ENCODE measurements around the gene CCN5. TPM values are rescaled to one million over a fixed set of nuclear protein-coding genes. Genes with fewer than 3 reads are reported as not detected.

CCN5 gene
- total and polyA plus RNA-seq, 9 donors = 47.4 to 296 (median 183) TPM

DNA sequence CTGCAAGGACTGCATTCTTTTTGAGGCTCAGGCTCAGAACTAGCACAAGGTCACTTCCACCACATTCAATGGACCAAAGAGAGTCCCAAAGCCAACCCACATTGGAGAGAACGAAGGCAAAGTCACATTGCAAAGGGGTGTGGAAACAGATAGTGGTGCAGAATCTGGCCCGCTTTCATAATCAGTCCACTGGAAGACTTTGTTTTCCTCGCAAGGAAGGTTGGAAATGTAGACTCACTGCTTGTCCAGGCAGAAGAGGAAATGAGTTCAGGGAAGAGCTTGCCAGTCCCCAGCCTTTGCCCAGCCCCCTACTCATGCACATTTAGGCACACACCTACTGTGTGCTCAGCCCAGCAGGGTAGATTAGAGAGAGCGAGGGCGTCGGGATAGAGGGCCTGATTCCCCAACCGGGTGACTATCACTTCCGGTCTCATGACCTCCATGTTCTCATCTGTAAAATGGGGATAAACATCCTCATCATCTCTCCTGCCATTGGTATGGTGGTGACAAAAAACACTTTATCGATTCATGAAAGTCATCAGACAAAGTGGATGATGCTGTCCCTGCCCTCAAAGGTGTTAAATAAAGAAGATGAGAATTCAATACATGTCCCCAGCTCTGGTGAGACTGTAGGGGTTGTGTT lies 24.3 kb upstream of the CCN5 start:
- Histone ChIP-seq H3K36me3 (no peaks in the 10 kb centered on the region), H3K9me3 (no peaks in the 10 kb centered on the region), H3K4me1 (ENCODE audit: insufficient read depth) (peaks cover 29% of the 10 kb centered on the region), H3K27me3 (no peaks in the 10 kb centered on the region), H3K27ac (peak overlapping the region in 1 of 2 donors; percentile 39), H3K4me3 (no peak overlapping the region)
- 62 to 70% (median 67%) methylated on average over 9 of the region's 9 CpGs for WGBS, 3 donors
- TF ChIP-seq EP300 (IDR thresholded peaks at IDR 0.05) = no peak
- no peak for TF ChIP-seq POLR2A (IDR thresholded peaks at IDR 0.05)
- intact Hi-C loops (cut with DNase I) = no loop called here
- peak in 2 of 5 donors; percentile 34 to 56 for DNase-seq

DNA sequence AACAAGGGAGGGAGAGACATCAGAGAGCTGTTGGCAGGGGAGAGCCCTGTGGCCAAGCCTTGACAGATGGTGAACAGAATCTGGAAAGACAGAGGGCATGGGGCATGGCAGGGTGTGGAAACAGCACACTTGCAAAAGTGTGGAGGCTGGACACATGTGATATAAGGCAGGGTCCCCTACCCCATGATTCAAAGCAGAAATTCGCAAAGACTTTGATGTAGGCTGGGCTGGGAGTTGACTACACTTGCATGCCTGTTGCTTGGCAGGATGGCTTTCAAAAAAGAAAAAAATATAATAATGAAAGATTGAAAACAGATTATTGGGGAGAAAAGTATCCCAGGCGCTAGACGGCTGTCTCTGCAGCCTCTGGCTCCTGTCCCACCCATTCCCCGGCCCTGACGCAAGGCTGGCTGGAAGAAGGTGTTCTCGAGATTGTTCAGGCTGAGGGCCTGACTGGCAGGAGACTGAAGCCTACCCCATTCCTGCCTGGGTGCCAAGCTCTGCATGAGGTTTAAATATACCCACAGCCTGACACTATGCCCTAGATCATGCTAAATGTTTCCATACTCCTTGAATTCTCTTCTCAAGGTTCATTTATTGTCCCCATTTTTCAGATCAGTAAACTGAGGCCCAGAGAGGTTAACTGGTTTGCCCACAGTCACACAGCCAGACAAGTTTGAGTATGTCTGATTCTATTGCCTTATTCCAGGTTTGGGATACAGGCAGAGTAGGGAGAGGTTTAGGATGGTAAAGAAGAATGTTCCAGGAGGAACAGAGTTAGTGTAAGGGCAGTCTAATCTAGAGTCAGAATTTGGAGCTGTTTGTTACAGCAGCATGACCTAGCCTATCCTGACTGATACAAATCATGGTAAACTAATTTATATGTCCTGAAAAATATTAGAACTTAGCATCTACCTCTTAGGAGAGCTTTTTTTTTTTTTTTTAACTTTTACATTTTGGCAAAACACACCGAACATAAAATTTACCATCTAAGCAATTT lies 23.4 kb upstream of the CCN5 start:
- peak in 3 of 5 donors; percentile 57 to 72 (median 66) for DNase-seq
- intact Hi-C loops (cut with DNase I) = no loop called here
- no peaks in the 10 kb centered on the region for H3K36me3 ChIP-seq
- no peaks in the 10 kb centered on the region for H3K27me3 ChIP-seq
- 40 to 48% (median 44%) methylated on average over 7 of the region's 7 CpGs for WGBS, 3 donors
- peak overlapping the region in 1 of 2 donors; percentile 39 for H3K27ac ChIP-seq
- H3K9me3 ChIP-seq = no peaks in the 10 kb centered on the region
- H3K4me1 ChIP-seq (ENCODE audit: insufficient read depth) = peaks cover 29% of the 10 kb centered on the region
- no peak overlapping the region for H3K4me3 ChIP-seq
- TF ChIP-seq POLR2A (IDR thresholded peaks at IDR 0.05) (no peak), EP300 (IDR thresholded peaks at IDR 0.05) (no peak)
- TF ChIP-seq, protein P1, sequence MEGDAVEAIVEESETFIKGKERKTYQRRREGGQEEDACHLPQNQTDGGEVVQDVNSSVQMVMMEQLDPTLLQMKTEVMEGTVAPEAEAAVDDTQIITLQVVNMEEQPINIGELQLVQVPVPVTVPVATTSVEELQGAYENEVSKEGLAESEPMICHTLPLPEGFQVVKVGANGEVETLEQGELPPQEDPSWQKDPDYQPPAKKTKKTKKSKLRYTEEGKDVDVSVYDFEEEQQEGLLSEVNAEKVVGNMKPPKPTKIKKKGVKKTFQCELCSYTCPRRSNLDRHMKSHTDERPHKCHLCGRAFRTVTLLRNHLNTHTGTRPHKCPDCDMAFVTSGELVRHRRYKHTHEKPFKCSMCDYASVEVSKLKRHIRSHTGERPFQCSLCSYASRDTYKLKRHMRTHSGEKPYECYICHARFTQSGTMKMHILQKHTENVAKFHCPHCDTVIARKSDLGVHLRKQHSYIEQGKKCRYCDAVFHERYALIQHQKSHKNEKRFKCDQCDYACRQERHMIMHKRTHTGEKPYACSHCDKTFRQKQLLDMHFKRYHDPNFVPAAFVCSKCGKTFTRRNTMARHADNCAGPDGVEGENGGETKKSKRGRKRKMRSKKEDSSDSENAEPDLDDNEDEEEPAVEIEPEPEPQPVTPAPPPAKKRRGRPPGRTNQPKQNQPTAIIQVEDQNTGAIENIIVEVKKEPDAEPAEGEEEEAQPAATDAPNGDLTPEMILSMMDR (IDR thresholded peaks at IDR 0.05) = no peak

DNA sequence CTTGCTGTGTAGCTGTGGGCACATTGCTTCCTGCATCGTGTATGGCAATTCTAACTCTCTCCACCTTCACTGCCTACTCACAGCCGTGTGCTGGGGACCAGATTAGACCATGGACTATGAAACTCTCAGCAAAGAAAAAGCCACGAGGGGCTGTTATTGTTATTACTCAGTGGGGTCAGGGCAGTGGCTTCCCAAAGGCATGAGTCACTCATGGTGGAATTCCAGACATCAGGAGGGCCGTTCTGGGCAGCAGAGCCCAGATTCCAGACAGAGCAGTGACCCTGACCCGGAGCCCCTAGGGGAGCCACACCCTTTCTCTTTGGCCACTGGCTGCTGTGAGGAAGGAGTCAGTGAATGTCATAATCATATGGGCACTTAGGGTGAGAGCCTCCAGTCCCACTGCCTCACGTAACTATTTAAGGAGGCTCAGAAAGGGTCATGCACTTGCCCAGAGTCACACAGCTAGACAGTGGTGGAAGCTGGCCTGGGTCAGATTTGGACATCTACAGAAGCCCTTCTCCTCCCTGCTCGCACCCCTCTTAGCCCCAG lies 22.2 kb upstream of the CCN5 start:
- peak; percentile 83 to 92 (median 90) for DNase-seq
- H3K9me3 ChIP-seq = no peaks in the 10 kb centered on the region
- 2 to 13% (median 4%) methylated on average over 7 of the region's 7 CpGs for WGBS, 3 donors
- intact Hi-C loops (cut with DNase I) = no loop called here
- H3K27me3 ChIP-seq = no peaks in the 10 kb centered on the region
- peak overlapping the region; percentile 36 to 52 for H3K27ac ChIP-seq
- no peak overlapping the region for H3K4me3 ChIP-seq
- H3K4me1 ChIP-seq (ENCODE audit: insufficient read depth) = peaks cover 29% of the 10 kb centered on the region
- TF ChIP-seq, protein P1 (IDR thresholded peaks at IDR 0.05) = no peak
- TF ChIP-seq EP300 (IDR thresholded peaks at IDR 0.05) (peak; percentile 82), POLR2A (IDR thresholded peaks at IDR 0.05) (no peak)
- no peaks in the 10 kb centered on the region for H3K36me3 ChIP-seq

DNA sequence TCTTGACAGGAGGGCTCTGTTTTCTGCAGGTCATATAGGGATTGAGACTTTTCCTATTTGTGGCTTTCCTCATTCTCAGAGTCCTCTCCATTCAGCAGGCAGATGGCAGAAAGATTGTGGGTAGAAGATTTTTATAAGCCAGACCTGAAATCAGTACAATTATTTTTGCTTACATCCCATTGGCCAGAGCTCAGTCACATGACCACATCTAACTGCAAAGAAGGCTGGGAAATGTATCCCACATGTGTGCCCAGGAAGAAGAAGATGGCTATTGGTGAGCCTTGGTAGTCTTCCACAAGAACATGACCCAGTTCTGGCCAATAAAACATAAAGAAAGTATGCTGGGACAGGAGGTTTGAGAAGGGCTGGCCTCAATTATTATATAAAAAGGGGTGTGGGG lies 21.5 kb upstream of the CCN5 start:
- peaks cover 29% of the 10 kb centered on the region for H3K4me1 ChIP-seq (ENCODE audit: insufficient read depth)
- no peak overlapping the region for H3K4me3 ChIP-seq
- intact Hi-C loops (cut with DNase I) = no loop called here
- peak overlapping the region; percentile 36 to 52 for H3K27ac ChIP-seq
- DNase-seq = no peak
- H3K27me3 ChIP-seq = no peaks in the 10 kb centered on the region
- H3K36me3 ChIP-seq = no peaks in the 10 kb centered on the region
- no peaks in the 10 kb centered on the region for H3K9me3 ChIP-seq
- TF ChIP-seq, protein P1 (IDR thresholded peaks at IDR 0.05) = no peak
- TF ChIP-seq EP300 (IDR thresholded peaks at IDR 0.05) = no peak
- no peak for TF ChIP-seq POLR2A (IDR thresholded peaks at IDR 0.05)

All from ovary (tissue), 9 donors.